ENCODE data around the gene SPARC. TPM values are rescaled to one million over a fixed set of nuclear protein-coding genes. Genes with fewer than 3 reads are reported as not detected.
"Not testable (repeated sequence)": the region's sequence is repeated elsewhere in the genome, so short reads cannot be mapped to it uniquely, and the experiment has no call there.

The SPARC gene
- total RNA-seq, 2 experiments from 2014 or later, result not detected

GRCh38 chr5:151683986-151684588 lies 2.6 kb downstream of the SPARC start:
- H3K27me3 Mint-ChIP-seq, result peaks cover 25% of the 10 kb centered on the region
- intact Hi-C loops (cut with micrococcal nuclease), result no loop called here
- H3K27ac Mint-ChIP-seq, result no peak overlapping the region
- ATAC-seq, result no peak
- H3K36me3 Mint-ChIP-seq (ENCODE audit: low read depth), result no peaks in the 10 kb centered on the region
- peaks cover 10% of the 10 kb centered on the region for H3K4me1 Mint-ChIP-seq (ENCODE audit: low read depth)
- H3K9me3 Mint-ChIP-seq, result no peaks in the 10 kb centered on the region
- DNase-seq, result no peak
- no peak overlapping the region for H3K4me3 Mint-ChIP-seq
- TF ChIP-seq CTCF (IDR thresholded peaks at IDR 0.05), result no peak
- ChIA-PET POLR2A (interaction anchor here (0.7 kb wide), 1 partner anchor 294 kb away, joined by 4 read pairs; no protein-coding TSS in a partner anchor), CTCF (interaction anchor here (0.7 to 2.9 kb wide), 3 partner anchors 15 to 30 kb away, joined by 3 to 7 read pairs (median 5); no protein-coding TSS in a partner anchor)

GRCh38 chr5:151683444-151683843 lies 3.3 kb downstream of the SPARC start:
- no peak for TF ChIP-seq CTCF (IDR thresholded peaks at IDR 0.05)
- H3K27ac Mint-ChIP-seq, result no peak overlapping the region
- no peaks in the 10 kb centered on the region for H3K36me3 Mint-ChIP-seq (ENCODE audit: low read depth)
- intact Hi-C loops (cut with micrococcal nuclease), result no loop called here
- H3K27me3 Mint-ChIP-seq, result peaks cover 23% of the 10 kb centered on the region
- peaks cover 10% of the 10 kb centered on the region for H3K4me1 Mint-ChIP-seq (ENCODE audit: low read depth)
- CTCF ChIA-PET, result interaction anchor here (0.8 to 2.9 kb wide), 4 partner anchors 13 to 58 kb away, joined by 3 to 7 read pairs (median 4); no protein-coding TSS in a partner anchor
- POLR2A ChIA-PET, result interaction anchor here (0.7 kb wide), 1 partner anchor 294 kb away, joined by 4 read pairs; no protein-coding TSS in a partner anchor
- no peaks in the 10 kb centered on the region for H3K9me3 Mint-ChIP-seq
- no peak overlapping the region for H3K4me3 Mint-ChIP-seq
- no peak for DNase-seq
- no peak for ATAC-seq

- Mint-ChIP-seq H3K36me3 (ENCODE audit: low read depth) (no peaks in the 10 kb centered on the region), H3K9me3 (no peaks in the 10 kb centered on the region), H3K4me1 (ENCODE audit: low read depth) (peaks cover 10% of the 10 kb centered on the region), H3K27ac (no peak overlapping the region), H3K27me3 (peaks cover 22% of the 10 kb centered on the region), H3K4me3 (no peak overlapping the region)
- TF ChIP-seq CTCF (IDR thresholded peaks at IDR 0.05), result no peak
- intact Hi-C loops (cut with micrococcal nuclease), result no loop called here
- POLR2A ChIA-PET, result no interaction called here
- ATAC-seq (no peak), DNase-seq (no peak)
- CTCF ChIA-PET, result interaction anchor here (0.8 to 2.9 kb wide), 6 partner anchors 12 to 58 kb away, joined by 3 to 7 read pairs (median 3); no protein-coding TSS in a partner anchor
Measured at GRCh38 chr5:151682751-151683331, 3.9 kb downstream of the SPARC start.

GRCh38 chr5:151682240-151682639 lies 4.5 kb downstream of the SPARC start:
- intact Hi-C loops (cut with micrococcal nuclease), result no loop called here
- H3K4me3 Mint-ChIP-seq, result no peak overlapping the region
- ChIA-PET POLR2A (no interaction called here), CTCF (interaction anchor here (0.8 to 2.9 kb wide), 4 partner anchors 11 to 30 kb away, joined by 3 to 7 read pairs (median 3); no protein-coding TSS in a partner anchor)
- peaks cover 20% of the 10 kb centered on the region for H3K27me3 Mint-ChIP-seq
- peaks cover 10% of the 10 kb centered on the region for H3K4me1 Mint-ChIP-seq (ENCODE audit: low read depth)
- no peak for TF ChIP-seq CTCF (IDR thresholded peaks at IDR 0.05)
- H3K36me3 Mint-ChIP-seq (ENCODE audit: low read depth), result no peaks in the 10 kb centered on the region
- no peaks in the 10 kb centered on the region for H3K9me3 Mint-ChIP-seq
- no peak overlapping the region for H3K27ac Mint-ChIP-seq
- DNase-seq (no peak), ATAC-seq (no peak)

- no peak overlapping the region for H3K27ac Mint-ChIP-seq
- no peak for TF ChIP-seq CTCF (IDR thresholded peaks at IDR 0.05)
- H3K9me3 Mint-ChIP-seq, result no peaks in the 10 kb centered on the region
- H3K4me3 Mint-ChIP-seq, result no peak overlapping the region
- peaks cover 9% of the 10 kb centered on the region for H3K27me3 Mint-ChIP-seq
- ChIA-PET CTCF (interaction anchor here (0.6 to 0.9 kb wide), 2 partner anchors 23 to 463 kb away, joined by 3 to 4 read pairs; no protein-coding TSS in a partner anchor), POLR2A (no interaction called here)
- DNase-seq, result no peak
- H3K4me1 Mint-ChIP-seq (ENCODE audit: low read depth), result no peaks in the 10 kb centered on the region
- no peaks in the 10 kb centered on the region for H3K36me3 Mint-ChIP-seq (ENCODE audit: low read depth)
- ATAC-seq, result no peak
- intact Hi-C loops (cut with micrococcal nuclease), result no loop called here
Measured at GRCh38 chr5:151680944-151681427, 5.7 kb downstream of the SPARC start.

- H3K9me3 Mint-ChIP-seq; H3K4me1 Mint-ChIP-seq (ENCODE audit: low read depth); DNase-seq; H3K36me3 Mint-ChIP-seq (ENCODE audit: low read depth); H3K27ac Mint-ChIP-seq; H3K4me3 Mint-ChIP-seq; ATAC-seq; H3K27me3 Mint-ChIP-seq; intact Hi-C loops (cut with micrococcal nuclease); POLR2A ChIA-PET: not testable (repeated sequence)
- CTCF ChIA-PET, result interaction anchor here (1.2 kb wide), 1 partner anchor 21 kb away, joined by 4 read pairs; no protein-coding TSS in a partner anchor
Measured at GRCh38 chr5:151680156-151680505, 6.6 kb downstream of the SPARC start.
